ENCODE results near the gene NAP1L4.
A peak's percentile ranks its signal among the peaks of the same experiment; 100 is the strongest.

NAP1L4 gene

GRCh38 chr11:2989006-2989405, 3.1 kb downstream of the NAP1L4 start:
- peak; percentile 37 for DNase-seq (ENCODE audit: low read depth)
- peak overlapping the region; percentile 71 for H3K4me3 ChIP-seq (ENCODE audit: low read depth, low read length)
- no peak for TF ChIP-seq CTCF (conservative IDR thresholded peaks at IDR 0.05; ENCODE audit: low read depth, low read length)

GRCh38 chr11:2987881-2988861, 4.0 kb downstream of the NAP1L4 start:
- peak overlapping the region; percentile 71 for H3K4me3 ChIP-seq (ENCODE audit: low read depth, low read length)

GRCh38 chr11:2983908-2984307, 8.2 kb downstream of the NAP1L4 start:
- no peak for DNase-seq (ENCODE audit: low read depth)
- TF ChIP-seq CTCF (conservative IDR thresholded peaks at IDR 0.05; ENCODE audit: low read depth, low read length), result no peak
- no peak overlapping the region for H3K4me3 ChIP-seq (ENCODE audit: low read depth, low read length)

More at GRCh38 chr11:2987881-2988861, 4.0 kb downstream of the NAP1L4 start:
- no peak for TF ChIP-seq CTCF (conservative IDR thresholded peaks at IDR 0.05; ENCODE audit: low read depth, low read length)
- DNase-seq (ENCODE audit: low read depth), result no peak

GRCh38 chr11:2982214-2982613, 9.9 kb downstream of the NAP1L4 start:
- no peak for DNase-seq (ENCODE audit: low read depth)
- no peak for TF ChIP-seq CTCF (conservative IDR thresholded peaks at IDR 0.05; ENCODE audit: low read depth, low read length)
- H3K4me3 ChIP-seq (ENCODE audit: low read depth, low read length), result no peak overlapping the region

- H3K4me3 ChIP-seq (ENCODE audit: low read depth, low read length), result no peak overlapping the region
- DNase-seq (ENCODE audit: low read depth), result no peak
- TF ChIP-seq CTCF (conservative IDR thresholded peaks at IDR 0.05; ENCODE audit: low read depth, low read length), result no peak
Measured at GRCh38 chr11:2981130-2981529, 11.0 kb downstream of the NAP1L4 start.

- H3K4me3 ChIP-seq (ENCODE audit: low read depth, low read length), result no peak overlapping the region
- no peak for TF ChIP-seq CTCF (conservative IDR thresholded peaks at IDR 0.05; ENCODE audit: low read depth, low read length)
- no peak for DNase-seq (ENCODE audit: low read depth)
Measured at GRCh38 chr11:2980168-2980840, 11.8 kb downstream of the NAP1L4 start.
